ENCODE results near the gene ZNF77. TPM values are rescaled to one million over a fixed set of nuclear protein-coding genes. Genes with fewer than 3 reads are reported as not detected.
"Not testable (repeated sequence)": the region's sequence is repeated elsewhere in the genome, so short reads cannot be mapped to it uniquely, and the experiment has no call there.

Gene ZNF77
- polyA plus RNA-seq (2013, experiment 1 of 2), result 9.7 TPM
- polyA plus RNA-seq (2013, experiment 2 of 2), result 8.4 TPM

GRCh38 chr19:2944775-2945574 is at the start of gene ZNF77:
Gene ZNF77 (minus strand): TSS chr19:2944971. CDS start chr19:2944840, 131 bp downstream.
- Histone ChIP-seq H3K36me3 (ENCODE audit: control insufficient read depth, insufficient read depth, low read length) (peaks cover 7% of the 10 kb centered on the region), H3K27ac (ENCODE audit: low read depth, low read length, severe bottlenecking) (peak within 1 kb of the TSS; percentile 82), H3K9me3 (ENCODE audit: control insufficient read depth, low read length) (no peaks in the 10 kb centered on the region), H3K4me3 (ENCODE audit: extremely low read depth, insufficient read depth, low read length, poor library complexity, severe bottlenecking) (peak within 1 kb of the TSS; percentile 85), H3K4me1 (ENCODE audit: control insufficient read depth, insufficient read depth, low read length, poor library complexity, severe bottlenecking) (peaks cover 4% of the 10 kb centered on the region)
- 3 to 7% methylated on average over 62 to 69 of the region's 74 CpGs for WGBS, 2 experiments (ENCODE audit: insufficient coverage in 2 of 2)

- 86% methylated on average over 6 of the region's 9 CpGs; no CpG with 5 or more reads in 1 of the 2 experiments for WGBS, 2 experiments (ENCODE audit: insufficient coverage in 2 of 2)
Measured at GRCh38 chr19:2993579-2993978, 48.8 kb upstream of the ZNF77 start.

DNA sequence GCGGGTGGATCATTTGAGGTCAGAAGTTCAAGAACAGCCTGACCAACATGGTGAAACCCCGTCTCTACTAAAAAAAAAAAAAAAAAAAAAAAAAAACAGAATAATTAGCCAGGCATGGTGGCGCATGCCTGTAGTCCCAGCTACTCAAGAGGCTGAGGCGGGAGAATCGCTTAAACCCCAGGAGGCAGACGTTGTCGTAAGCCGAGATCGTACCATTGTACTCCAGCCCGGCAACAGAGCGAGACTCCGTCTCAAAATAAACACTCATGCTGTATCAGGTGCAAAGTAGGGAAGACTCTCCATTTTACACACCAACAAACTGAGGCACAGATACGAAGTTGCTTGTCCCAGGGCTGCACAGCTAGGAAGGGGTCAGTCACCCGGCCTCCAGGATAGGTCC is 48.2 kb upstream of the ZNF77 start:
- Histone ChIP-seq H3K27ac (ENCODE audit: low read depth, low read length, severe bottlenecking) (no peak overlapping the region), H3K4me1 (ENCODE audit: control insufficient read depth, insufficient read depth, low read length, poor library complexity, severe bottlenecking) (no peaks in the 10 kb centered on the region), H3K36me3 (ENCODE audit: control insufficient read depth, insufficient read depth, low read length) (no peaks in the 10 kb centered on the region), H3K4me3 (ENCODE audit: extremely low read depth, insufficient read depth, low read length, poor library complexity, severe bottlenecking) (no peak overlapping the region), H3K9me3 (ENCODE audit: control insufficient read depth, low read length) (no peaks in the 10 kb centered on the region)
- 72 to 83% methylated on average over 9 to 10 of the region's 14 CpGs for WGBS, 2 experiments (ENCODE audit: insufficient coverage in 2 of 2)

More at GRCh38 chr19:2993579-2993978, 48.8 kb upstream of the ZNF77 start:
- H3K4me3 ChIP-seq (ENCODE audit: extremely low read depth, insufficient read depth, low read length, poor library complexity, severe bottlenecking), result no peak overlapping the region
- H3K36me3 ChIP-seq (ENCODE audit: control insufficient read depth, insufficient read depth, low read length), result no peaks in the 10 kb centered on the region
- no peaks in the 10 kb centered on the region for H3K4me1 ChIP-seq (ENCODE audit: control insufficient read depth, insufficient read depth, low read length, poor library complexity, severe bottlenecking)
- H3K27ac ChIP-seq (ENCODE audit: low read depth, low read length, severe bottlenecking), result no peak overlapping the region
- no peaks in the 10 kb centered on the region for H3K9me3 ChIP-seq (ENCODE audit: control insufficient read depth, low read length)

DNA sequence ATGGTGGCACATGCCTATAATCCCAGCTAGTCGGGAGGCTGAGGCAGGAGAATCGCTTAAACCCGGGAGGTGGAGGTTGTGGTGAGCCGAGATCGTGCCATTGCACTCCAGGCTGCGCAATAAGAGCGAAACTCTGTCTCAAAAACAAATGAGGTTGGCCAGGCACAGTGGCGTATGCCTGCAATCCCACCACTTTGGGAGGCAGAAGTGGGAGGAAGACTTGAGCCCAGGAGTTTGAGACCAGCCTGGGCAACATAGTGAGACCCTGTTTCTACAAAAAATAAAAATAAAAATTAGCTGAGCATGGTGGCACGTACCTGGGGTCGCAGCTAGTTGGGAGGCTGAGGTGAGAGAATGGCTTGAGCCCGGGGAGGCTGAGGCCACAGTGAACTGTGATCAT is 47.6 kb upstream of the ZNF77 start:
- not testable (repeated sequence) for H3K4me3 ChIP-seq (ENCODE audit: extremely low read depth, insufficient read depth, low read length, poor library complexity, severe bottlenecking); H3K36me3 ChIP-seq (ENCODE audit: control insufficient read depth, insufficient read depth, low read length); H3K27ac ChIP-seq (ENCODE audit: low read depth, low read length, severe bottlenecking); H3K4me1 ChIP-seq (ENCODE audit: control insufficient read depth, insufficient read depth, low read length, poor library complexity, severe bottlenecking); H3K9me3 ChIP-seq (ENCODE audit: control insufficient read depth, low read length)
- WGBS, 2 experiments (ENCODE audit: insufficient coverage in 2 of 2), result 87 to 93% methylated on average over 11 of the region's 11 CpGs

GRCh38 chr19:2989236-2989946 is 44.6 kb upstream of the ZNF77 start:
- Histone ChIP-seq H3K27ac (ENCODE audit: low read depth, low read length, severe bottlenecking) (no peak overlapping the region), H3K4me3 (ENCODE audit: extremely low read depth, insufficient read depth, low read length, poor library complexity, severe bottlenecking) (no peak overlapping the region), H3K36me3 (ENCODE audit: control insufficient read depth, insufficient read depth, low read length) (no peaks in the 10 kb centered on the region), H3K9me3 (ENCODE audit: control insufficient read depth, low read length) (no peaks in the 10 kb centered on the region), H3K4me1 (ENCODE audit: control insufficient read depth, insufficient read depth, low read length, poor library complexity, severe bottlenecking) (peaks cover 13% of the 10 kb centered on the region)
- 81 to 83% methylated on average over 12 to 15 of the region's 15 CpGs for WGBS, 2 experiments (ENCODE audit: insufficient coverage in 2 of 2)

DNA sequence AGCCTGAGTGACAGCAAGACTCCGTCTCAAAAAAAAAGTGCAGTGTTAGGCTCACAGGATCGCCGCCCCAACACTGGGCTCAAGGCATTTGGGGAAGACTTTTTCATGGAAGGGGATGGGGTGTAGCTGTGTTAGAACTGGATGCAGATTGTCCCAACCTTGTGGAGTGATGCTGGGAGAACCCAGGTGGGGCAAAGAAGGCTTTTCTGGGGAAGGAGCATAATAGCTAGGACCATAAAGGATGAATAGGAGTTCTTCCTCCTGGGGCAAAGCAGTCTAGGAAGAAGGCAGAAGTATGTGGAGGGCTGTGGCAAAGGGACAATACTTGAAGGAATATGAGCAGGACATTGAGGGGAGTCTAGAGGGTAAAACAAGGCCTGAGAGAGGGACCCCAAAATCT is 43.8 kb upstream of the ZNF77 start:
- WGBS, 2 experiments (ENCODE audit: insufficient coverage in 2 of 2), result 81 to 91% methylated on average over 3 of the region's 3 CpGs
- Histone ChIP-seq H3K4me3 (ENCODE audit: extremely low read depth, insufficient read depth, low read length, poor library complexity, severe bottlenecking) (no peak overlapping the region), H3K9me3 (ENCODE audit: control insufficient read depth, low read length) (no peaks in the 10 kb centered on the region), H3K27ac (ENCODE audit: low read depth, low read length, severe bottlenecking) (no peak overlapping the region), H3K36me3 (ENCODE audit: control insufficient read depth, insufficient read depth, low read length) (no peaks in the 10 kb centered on the region), H3K4me1 (ENCODE audit: control insufficient read depth, insufficient read depth, low read length, poor library complexity, severe bottlenecking) (peaks cover 18% of the 10 kb centered on the region)

DNA sequence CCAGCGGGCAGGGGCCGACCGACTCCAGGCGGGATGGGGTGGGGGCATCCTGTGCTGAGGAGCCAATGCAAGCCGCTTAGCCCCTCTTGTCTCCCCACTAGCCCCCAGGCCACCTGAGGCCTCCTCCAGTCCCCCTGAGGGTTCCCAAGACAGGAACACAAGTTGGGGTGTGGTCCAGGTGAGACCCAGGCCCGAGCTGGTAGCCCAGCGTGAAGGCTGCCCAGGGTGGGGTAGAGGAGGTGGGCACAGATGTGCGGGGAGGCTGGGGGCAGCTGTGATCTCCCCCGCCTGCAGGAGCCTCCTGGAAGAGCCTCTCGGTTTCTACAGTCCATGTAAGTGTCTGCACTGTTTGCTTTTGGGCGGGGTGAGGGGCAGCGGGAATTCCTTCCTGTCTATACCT is 43.0 kb upstream of the ZNF77 start:
- H3K4me1 ChIP-seq (ENCODE audit: control insufficient read depth, insufficient read depth, low read length, poor library complexity, severe bottlenecking), result peaks cover 18% of the 10 kb centered on the region
- H3K36me3 ChIP-seq (ENCODE audit: control insufficient read depth, insufficient read depth, low read length), result no peaks in the 10 kb centered on the region
- WGBS, 2 experiments (ENCODE audit: insufficient coverage in 2 of 2), result 76% methylated on average over 6 to 11 of the region's 12 CpGs
- H3K9me3 ChIP-seq (ENCODE audit: control insufficient read depth, low read length), result no peaks in the 10 kb centered on the region
- H3K4me3 ChIP-seq (ENCODE audit: extremely low read depth, insufficient read depth, low read length, poor library complexity, severe bottlenecking), result no peak overlapping the region
- peak overlapping the region; percentile 81 for H3K27ac ChIP-seq (ENCODE audit: low read depth, low read length, severe bottlenecking)

DNA sequence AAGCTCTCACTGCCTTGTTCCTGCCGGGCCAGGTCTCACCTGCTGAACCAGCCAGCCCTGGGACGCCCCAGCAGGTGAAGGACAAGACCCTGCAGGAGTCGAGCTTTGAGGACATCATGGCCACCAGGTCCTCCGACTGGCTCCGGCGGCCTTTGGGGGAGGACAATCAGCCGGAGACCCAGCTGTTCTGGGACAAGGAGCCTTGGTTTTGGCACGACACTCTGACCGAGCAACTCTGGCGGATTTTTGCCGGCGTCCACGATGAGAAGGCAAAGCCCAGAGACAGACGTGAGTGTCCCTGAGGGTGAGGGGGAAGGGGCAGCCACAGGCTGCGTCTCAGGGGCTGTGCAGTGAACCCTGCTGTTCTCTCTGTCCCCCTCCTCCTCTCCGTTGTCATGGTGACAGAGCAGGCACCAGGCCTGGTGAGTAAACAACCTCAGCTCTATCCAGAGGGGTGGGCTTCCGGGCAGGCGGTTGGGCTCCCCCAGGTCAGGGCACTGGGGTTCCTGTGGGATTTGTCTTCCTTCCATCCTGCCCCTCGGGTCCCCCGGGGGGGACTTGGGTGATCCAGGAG is 42.3 kb upstream of the ZNF77 start:
- H3K36me3 ChIP-seq (ENCODE audit: control insufficient read depth, insufficient read depth, low read length), result no peaks in the 10 kb centered on the region
- H3K9me3 ChIP-seq (ENCODE audit: control insufficient read depth, low read length), result no peaks in the 10 kb centered on the region
- WGBS, 2 experiments (ENCODE audit: insufficient coverage in 2 of 2), result 10 to 20% methylated on average over 15 to 17 of the region's 20 CpGs
- peak overlapping the region; percentile 2 for H3K4me3 ChIP-seq (ENCODE audit: extremely low read depth, insufficient read depth, low read length, poor library complexity, severe bottlenecking)
- H3K4me1 ChIP-seq (ENCODE audit: control insufficient read depth, insufficient read depth, low read length, poor library complexity, severe bottlenecking), result peaks cover 18% of the 10 kb centered on the region
- H3K27ac ChIP-seq (ENCODE audit: low read depth, low read length, severe bottlenecking), result peak overlapping the region; percentile 81

GRCh38 chr19:2984215-2984528 is 39.4 kb upstream of the ZNF77 start:
- Histone ChIP-seq H3K27ac (ENCODE audit: low read depth, low read length, severe bottlenecking) (no peak overlapping the region), H3K4me3 (ENCODE audit: extremely low read depth, insufficient read depth, low read length, poor library complexity, severe bottlenecking) (peak overlapping the region; percentile 23), H3K36me3 (ENCODE audit: control insufficient read depth, insufficient read depth, low read length) (no peaks in the 10 kb centered on the region), H3K4me1 (ENCODE audit: control insufficient read depth, insufficient read depth, low read length, poor library complexity, severe bottlenecking) (peaks cover 18% of the 10 kb centered on the region), H3K9me3 (ENCODE audit: control insufficient read depth, low read length) (no peaks in the 10 kb centered on the region)
- WGBS, 2 experiments (ENCODE audit: insufficient coverage in 2 of 2), result 1 to 7% methylated on average over 8 to 9 of the region's 14 CpGs

GRCh38 chr19:2983351-2984214 is 38.8 kb upstream of the ZNF77 start:
- Histone ChIP-seq H3K36me3 (ENCODE audit: control insufficient read depth, insufficient read depth, low read length) (no peaks in the 10 kb centered on the region), H3K27ac (ENCODE audit: low read depth, low read length, severe bottlenecking) (no peak overlapping the region), H3K4me1 (ENCODE audit: control insufficient read depth, insufficient read depth, low read length, poor library complexity, severe bottlenecking) (peaks cover 18% of the 10 kb centered on the region), H3K4me3 (ENCODE audit: extremely low read depth, insufficient read depth, low read length, poor library complexity, severe bottlenecking) (peak overlapping the region; percentile 23), H3K9me3 (ENCODE audit: control insufficient read depth, low read length) (no peaks in the 10 kb centered on the region)
- 5 to 8% methylated on average over 14 to 24 of the region's 24 CpGs for WGBS, 2 experiments (ENCODE audit: insufficient coverage in 2 of 2)

Measured in mesodermal cell (in vitro differentiated cells).